ENCODE results near the gene FRMD4A.
"Not testable (repeated sequence)": the region's sequence is repeated elsewhere in the genome, so short reads cannot be mapped to it uniquely, and the experiment has no call there.

FRMD4A gene

DNA sequence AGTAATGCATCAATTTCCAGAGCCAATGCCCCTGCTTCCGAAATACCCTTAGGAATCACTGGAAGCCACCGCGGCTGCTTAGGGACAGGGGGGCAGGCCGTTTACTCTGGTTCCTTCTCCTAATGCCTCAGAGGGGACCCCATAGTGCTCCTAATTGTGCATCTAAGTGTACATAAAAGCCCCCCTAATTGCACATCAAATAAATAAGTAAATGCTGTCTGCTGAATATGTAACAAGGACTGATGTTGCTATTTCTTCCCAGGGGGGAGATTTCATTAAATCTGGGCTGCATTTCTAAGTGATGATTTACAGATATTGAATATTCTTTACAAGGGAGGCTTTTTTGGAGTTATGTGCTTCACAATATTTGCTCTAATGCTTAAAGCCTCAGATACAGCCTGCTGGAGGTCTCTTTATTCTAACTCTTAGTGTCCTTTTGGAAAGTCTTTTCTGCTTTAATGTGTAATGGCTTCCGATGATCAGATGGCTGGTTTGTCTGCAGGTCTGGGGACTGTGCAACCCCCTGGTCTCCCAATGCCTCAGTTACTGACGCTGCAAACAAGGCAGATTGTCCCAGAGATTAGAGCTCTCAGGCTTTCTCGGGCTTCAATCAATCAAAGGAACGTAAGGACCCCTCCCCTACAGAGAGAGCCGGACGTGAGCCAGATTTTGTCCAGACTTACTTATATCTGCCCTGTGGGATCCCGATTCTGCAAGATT, 601.0 kb downstream of the FRMD4A start:
- DNase-seq, result no peak

GRCh38 chr10:13728898-13729535, 601.7 kb downstream of the FRMD4A start:
- DNase-seq, result no peak

DNA sequence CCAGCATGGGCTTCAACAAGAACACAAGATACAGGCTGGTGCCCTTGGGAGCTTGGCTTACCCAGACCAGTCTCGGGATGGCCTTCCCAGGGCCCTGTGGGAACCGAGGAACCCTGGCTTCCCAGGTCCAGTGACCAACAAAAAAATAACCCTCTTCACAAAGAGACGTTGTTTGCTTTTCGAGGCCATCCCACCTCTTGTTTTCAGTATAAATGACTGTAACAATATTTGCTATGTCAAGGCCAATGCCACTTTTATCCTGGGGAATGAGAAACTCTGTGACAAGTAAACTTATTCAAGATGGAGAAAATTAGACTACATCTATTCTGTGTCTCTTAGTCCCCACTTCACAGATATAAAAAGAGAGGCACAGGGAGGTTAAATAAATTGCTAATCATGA, 605.1 kb downstream of the FRMD4A start:
- no peak for DNase-seq

- no peak for DNase-seq
Observed at GRCh38 chr10:13724484-13724883, 606.2 kb downstream of the FRMD4A start.

- no peak for DNase-seq
Observed at GRCh38 chr10:13722747-13723653, 607.7 kb downstream of the FRMD4A start.

- no peak for DNase-seq
Observed at GRCh38 chr10:13721486-13721885, 609.2 kb downstream of the FRMD4A start.

DNA sequence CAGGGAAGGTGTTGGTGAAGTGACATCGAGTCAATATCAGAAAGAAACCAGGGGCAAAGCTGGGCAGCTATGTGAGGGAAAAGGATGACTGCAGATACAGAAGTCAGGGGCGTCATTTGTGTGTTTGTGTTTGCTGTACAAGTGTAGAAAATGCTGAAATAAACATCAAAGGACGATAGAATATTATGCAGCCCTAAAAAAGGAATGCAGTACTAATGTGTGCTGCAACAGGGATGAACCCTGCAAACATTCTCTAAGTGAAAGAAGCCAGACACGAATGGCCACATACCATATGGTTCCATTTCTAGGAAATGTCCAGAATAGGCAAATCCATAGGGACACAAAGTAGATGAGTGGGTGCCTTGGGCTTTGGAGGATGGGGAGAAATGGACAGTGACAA, 610.0 kb downstream of the FRMD4A start:
- DNase-seq, result no peak

DNA sequence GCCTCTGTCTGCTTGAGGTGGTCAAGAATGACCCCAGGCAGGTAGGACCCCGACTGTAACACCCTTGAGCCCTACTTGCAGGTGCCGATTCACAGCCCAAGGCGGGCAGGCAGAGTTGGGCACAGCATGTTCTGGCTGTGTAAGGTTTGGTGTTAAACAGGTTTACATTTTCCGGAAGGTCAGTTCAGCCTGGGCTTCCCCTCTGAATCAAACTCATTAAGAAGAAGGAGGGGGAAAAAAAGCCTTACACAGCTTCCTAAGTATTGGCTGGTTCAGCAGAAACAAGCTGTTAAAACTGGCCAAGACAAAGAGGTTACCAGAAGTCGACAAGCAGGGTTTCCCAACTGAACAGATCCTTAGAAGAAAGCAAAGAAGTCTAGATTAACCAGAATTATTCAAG, 611.3 kb downstream of the FRMD4A start:
- no peak for DNase-seq

GRCh38 chr10:13718820-13719219, 611.9 kb downstream of the FRMD4A start:
- no peak for DNase-seq

DNA sequence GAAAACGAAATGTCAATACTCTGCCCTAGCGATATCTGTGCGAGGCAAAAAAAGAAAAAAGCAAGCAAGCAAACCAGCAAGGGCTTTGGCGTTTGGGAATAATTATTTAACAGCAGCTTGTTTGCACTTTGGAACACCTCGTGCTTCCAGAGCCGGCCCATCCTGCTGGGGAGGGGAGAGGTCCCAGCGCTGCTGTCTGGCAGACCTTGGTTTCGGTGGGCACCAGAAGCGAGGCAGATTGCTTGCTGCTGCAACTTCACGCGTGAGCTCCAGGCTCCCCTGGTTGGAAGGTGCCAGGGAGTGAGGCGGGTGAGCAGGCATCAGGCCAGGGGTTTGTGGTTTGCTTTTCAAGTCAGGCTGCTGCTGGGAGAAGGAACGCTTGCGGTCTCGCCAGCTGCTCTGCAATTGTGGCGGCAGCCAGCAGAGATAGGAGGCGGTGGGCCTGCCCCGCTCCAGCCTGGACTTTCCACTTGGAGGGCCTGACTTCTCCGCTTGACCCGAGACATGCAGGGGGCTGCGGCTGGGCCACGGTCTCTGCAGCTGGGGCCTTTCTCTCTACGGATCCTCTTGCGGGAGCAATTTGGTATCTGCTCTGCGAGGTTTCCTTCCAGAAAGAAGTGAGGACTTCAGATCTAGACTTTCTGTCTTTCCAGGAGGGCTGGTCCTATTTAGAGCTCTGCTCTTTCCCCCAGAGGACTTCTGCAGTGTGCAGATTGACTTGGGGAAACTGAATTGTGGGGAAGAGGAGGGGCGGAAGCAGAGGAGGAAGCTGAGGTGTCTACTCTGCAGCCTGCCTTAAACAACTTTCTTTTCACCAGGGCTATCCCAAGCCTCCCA, 612.6 kb downstream of the FRMD4A start:
- DNase-seq, result no peak

GRCh38 chr10:13717571-13717935, 613.2 kb downstream of the FRMD4A start:
- no peak for DNase-seq

DNA sequence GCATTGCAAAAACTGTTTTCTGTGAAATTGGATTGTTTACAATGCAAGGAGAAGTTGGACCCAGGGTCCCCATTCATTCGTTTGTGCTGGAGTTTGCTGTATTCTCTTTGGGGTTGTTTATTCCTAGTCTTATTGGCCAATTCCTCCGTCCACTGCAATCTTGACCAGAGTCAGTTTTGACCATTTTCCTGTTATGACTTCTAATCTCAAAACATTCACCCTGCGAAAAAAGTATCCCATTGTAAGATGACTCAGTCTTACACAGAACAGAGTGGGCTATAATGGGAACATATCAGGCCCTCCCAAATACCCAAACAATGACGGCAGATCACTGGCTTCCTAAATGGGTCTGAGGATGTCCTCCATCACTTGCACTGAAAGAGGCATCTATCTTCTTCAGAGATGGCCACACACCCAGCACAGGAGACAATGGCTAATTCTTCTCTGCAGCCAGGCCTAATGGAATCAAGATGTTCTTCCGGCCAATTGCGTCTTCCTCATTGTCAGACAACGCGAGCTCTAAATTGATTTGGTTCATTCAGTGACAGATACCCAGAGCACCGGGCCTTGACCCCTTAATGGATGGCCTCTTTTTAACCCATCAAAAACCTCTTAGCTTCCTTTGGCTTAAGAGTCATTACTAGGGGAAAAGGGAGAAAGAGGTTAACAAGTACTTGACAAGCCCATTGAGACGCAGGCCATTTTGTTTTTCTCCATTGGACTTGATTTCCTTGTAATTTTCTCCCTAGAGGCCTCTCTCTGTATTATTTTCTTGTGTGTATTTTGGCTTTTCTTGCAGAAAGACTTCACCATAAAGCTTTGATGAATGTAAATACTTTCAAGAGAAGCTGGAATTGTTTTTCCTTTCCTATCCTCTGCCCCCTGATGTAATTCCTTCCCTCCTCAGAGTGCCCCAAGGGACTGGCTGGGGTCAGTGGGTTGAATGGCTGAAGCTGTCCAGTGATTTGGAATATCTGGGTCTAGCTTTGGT, 614.3 kb downstream of the FRMD4A start:
- DNase-seq, result no peak

DNA sequence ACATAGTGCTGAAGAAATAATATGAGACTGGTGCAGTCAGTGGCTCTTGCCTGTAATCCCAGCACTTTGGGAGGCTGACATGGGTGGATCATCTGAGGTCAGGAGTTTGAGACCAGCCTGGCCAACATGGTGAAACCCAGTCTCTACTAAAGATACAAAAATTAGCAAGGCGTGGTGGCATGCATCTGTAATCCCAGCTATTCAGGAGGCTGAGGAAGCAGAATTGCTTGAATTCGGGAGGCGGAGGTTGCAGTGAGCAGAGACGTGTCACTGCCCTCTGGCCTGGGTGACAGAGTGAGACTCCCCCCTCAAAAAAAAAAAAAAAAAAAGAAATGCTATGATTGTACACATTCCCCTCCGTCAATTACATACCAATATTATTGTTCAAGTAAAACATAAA, 615.1 kb downstream of the FRMD4A start:
- not testable (repeated sequence) for DNase-seq

DNA sequence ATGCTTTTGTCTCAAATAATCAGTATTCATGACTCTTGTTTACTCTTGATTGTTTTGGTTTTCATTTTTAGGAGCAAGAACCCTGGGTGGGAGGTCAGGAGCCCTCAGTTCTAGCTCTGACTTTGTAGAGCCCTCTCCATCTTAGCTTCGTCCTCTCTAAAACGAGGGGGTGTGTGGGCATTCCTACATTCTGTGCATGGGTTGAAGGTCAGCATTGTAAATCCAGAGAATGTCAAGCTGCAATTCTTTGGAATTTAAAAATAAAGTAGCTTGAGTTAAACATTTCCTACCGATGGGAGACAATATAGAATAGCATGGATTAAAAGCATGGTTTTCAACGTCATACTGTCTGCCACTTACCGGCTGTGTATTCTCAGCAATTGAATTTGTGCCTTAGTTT, 615.6 kb downstream of the FRMD4A start:
- DNase-seq, result no peak

DNA sequence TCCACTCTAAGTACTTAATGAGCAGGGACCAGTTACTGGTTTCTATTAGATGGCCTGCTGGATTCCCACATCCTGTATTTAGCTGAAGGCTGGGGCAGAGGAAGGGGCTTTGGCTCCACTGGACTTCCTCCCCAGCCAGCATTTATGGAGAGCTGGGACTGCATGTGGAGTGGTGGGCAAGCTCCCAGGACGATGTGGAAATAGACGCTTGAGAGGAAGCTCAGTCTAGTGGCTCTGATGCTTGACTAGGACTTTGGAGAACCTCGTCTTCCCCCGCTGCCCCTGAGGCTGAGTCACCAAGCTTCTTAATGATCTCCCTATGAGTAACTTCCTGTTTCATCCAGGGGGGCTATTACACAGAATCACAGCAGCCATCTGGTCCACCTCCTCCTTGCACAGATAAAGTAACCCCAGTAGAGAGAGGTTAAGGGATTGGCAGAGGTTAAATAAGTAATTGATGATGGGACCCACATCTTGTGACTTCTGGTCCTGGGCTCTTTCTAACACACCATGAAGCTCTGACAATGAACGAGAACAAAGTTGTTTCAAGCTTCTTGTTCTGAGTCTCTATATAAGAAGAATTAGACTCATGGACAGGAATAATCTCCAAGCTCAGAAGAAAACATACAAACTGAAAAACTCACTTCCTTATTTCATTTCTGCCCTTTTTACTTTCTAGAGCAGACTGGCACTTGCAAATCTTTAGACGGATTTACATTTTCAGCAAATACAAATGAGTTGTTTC, 617.7 kb downstream of the FRMD4A start:
- no peak for DNase-seq

DNA sequence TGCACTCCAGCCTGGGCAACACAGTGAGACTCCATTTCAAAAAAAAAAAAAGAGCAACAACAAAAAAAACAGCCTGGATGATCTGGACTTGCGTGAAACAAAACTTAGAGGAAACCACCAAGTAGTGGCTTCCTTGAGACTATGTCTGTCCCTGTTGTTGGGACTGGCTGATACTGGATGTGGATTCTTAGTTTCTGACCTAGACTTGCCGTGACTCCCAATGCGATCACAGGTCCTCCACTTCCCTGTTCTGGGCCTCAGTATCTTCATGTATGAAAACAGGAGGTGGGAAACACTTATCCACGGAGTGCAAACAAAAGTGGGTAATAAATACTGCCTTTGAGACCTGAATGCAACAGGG, 618.3 kb downstream of the FRMD4A start:
- DNase-seq, result no peak

- no peak for DNase-seq
Observed at GRCh38 chr10:13711291-13711690, 619.4 kb downstream of the FRMD4A start.

DNA sequence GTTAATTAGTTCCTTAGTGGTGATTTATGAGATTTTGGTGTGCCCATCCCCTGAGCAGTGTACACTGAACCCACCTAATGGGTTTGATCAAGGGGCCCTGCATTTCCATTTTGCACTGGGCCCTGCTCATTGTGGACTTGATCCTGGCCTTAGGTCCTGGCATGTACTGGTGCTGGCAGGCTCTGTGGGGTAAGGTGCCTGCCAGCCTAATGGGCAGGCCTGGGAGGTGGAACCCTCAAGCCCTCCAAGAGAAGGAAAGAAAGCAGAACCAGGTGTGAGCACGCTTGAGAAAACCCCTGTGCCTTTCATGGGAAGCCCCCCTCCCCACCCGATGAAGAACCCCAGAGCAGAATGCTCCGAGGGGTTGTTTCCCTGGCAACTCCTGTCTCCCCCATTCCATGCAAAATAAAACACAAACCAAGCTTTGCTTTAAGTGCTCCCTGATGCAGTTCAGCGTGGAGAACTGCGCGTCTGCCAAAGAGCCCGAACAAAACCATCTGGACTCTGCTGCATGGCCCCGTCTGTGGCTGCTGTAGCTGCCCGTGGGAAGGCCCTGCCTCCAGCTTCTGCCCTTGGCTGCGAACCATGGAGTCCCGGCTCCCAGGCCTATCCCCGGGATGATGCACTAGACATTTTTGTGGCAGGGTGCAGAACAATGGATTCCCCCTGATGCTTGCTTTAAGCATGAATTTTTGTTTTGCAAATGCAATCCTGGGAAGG, 620.6 kb downstream of the FRMD4A start:
- no peak for DNase-seq

DNA sequence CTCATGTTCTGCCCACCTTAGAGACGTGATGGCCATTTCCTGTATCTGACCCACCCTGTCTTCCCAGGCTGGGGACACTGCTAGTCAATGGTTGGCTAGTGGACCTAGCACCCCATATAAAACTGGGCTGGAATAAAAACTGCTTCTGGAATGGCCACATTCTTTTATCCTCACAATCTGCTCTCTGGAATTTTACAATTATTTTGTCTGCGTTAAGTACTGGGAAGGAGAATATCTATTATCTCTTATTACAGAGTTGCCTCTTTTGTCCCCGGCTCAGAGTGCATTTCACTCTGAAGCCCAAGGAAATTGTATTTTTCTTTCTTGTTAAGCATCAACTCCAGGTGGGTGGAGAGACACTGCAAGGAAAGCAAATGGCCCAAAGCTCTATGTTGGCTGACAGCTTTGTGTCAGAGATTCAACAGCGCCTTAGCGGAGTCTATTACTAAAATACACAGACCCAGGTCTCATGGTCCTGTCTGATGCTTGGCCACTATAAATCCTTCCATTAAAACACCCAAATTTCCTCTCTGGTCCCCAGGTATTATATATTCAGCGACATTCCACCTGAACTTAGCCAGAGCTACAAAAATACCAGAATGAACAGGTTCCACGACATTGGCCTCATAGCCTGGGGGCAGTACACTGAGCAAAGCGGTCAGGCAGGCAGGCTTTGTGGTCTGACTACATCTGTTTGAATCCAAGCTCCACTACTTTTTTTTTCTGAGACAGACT, 622.3 kb downstream of the FRMD4A start:
- DNase-seq, result no peak

All from NCI-H748 treated with DMSO at 0.1 percent for 48 hours (cell line).